ENCODE measurements around the gene CMSS1.
A peak's percentile ranks its signal among the peaks of the same experiment; 100 is the strongest.

Gene CMSS1

GRCh38 chr3:100154171-100154570 is 336.5 kb downstream of the CMSS1 start:
- Histone ChIP-seq H3K27me3 (no peaks in the 10 kb centered on the region), H3K36me3 (peaks cover 11% of the 10 kb centered on the region; the same call in 1 of the 2 replicates), H3K9me3 (no peaks in the 10 kb centered on the region; the same call in 1 of the 2 replicates), H3K4me1 (peaks cover 8% of the 10 kb centered on the region), H3K4me3 (ENCODE audit: low read depth, low read length) (no peak overlapping the region)
- TF ChIP-seq CTCF (IDR thresholded peaks at IDR 0.05; ENCODE audit: low read depth, low read length), result no peak
- no peak for DNase-seq

- no peak for TF ChIP-seq CTCF (IDR thresholded peaks at IDR 0.05; ENCODE audit: low read depth, low read length)
- Histone ChIP-seq H3K36me3 (peaks cover 8% of the 10 kb centered on the region; the same call in 1 of the 2 replicates), H3K4me3 (ENCODE audit: low read depth, low read length) (no peak overlapping the region), H3K4me1 (peaks cover 9% of the 10 kb centered on the region), H3K27me3 (no peaks in the 10 kb centered on the region), H3K9me3 (no peaks in the 10 kb centered on the region; the same call in 1 of the 2 replicates)
- DNase-seq, result no peak
These were observed 337.5 kb downstream of the CMSS1 start for GRCh38 chr3:100155128-100155527.

GRCh38 chr3:100155590-100155989 is 337.9 kb downstream of the CMSS1 start:
- Histone ChIP-seq H3K9me3 (no peaks in the 10 kb centered on the region; the same call in 1 of the 2 replicates), H3K4me1 (peaks cover 11% of the 10 kb centered on the region), H3K4me3 (ENCODE audit: low read depth, low read length) (no peak overlapping the region), H3K36me3 (peaks cover 10% of the 10 kb centered on the region; the same call in 1 of the 2 replicates), H3K27me3 (no peaks in the 10 kb centered on the region)
- no peak for TF ChIP-seq CTCF (IDR thresholded peaks at IDR 0.05; ENCODE audit: low read depth, low read length)
- no peak for DNase-seq

GRCh38 chr3:100157685-100158084 is 340.0 kb downstream of the CMSS1 start:
- H3K9me3 ChIP-seq, result no peaks in the 10 kb centered on the region; the same call in 1 of the 2 replicates
- TF ChIP-seq CTCF (IDR thresholded peaks at IDR 0.05; ENCODE audit: low read depth, low read length), result no peak
- no peaks in the 10 kb centered on the region for H3K27me3 ChIP-seq
- peaks cover 10% of the 10 kb centered on the region; the same call in 1 of the 2 replicates for H3K36me3 ChIP-seq
- H3K4me1 ChIP-seq, result peaks cover 7% of the 10 kb centered on the region
- no peak overlapping the region for H3K4me3 ChIP-seq (ENCODE audit: low read depth, low read length)
- DNase-seq, result no peak

GRCh38 chr3:100158918-100159330 is 341.3 kb downstream of the CMSS1 start:
- Histone ChIP-seq H3K4me3 (ENCODE audit: low read depth, low read length) (no peak overlapping the region), H3K27me3 (no peaks in the 10 kb centered on the region), H3K36me3 (peaks cover 10% of the 10 kb centered on the region; the same call in 1 of the 2 replicates), H3K9me3 (no peaks in the 10 kb centered on the region; the same call in 1 of the 2 replicates), H3K4me1 (peaks cover 7% of the 10 kb centered on the region)
- DNase-seq, result peak; percentile 67
- TF ChIP-seq CTCF (IDR thresholded peaks at IDR 0.05; ENCODE audit: low read depth, low read length), result no peak

GRCh38 chr3:100159331-100160153 is 341.9 kb downstream of the CMSS1 start:
- H3K4me1 ChIP-seq, result peaks cover 12% of the 10 kb centered on the region
- no peaks in the 10 kb centered on the region; the same call in 1 of the 2 replicates for H3K9me3 ChIP-seq
- DNase-seq, result no peak
- no peak overlapping the region for H3K4me3 ChIP-seq (ENCODE audit: low read depth, low read length)
- H3K36me3 ChIP-seq, result peaks cover 10% of the 10 kb centered on the region; the same call in 1 of the 2 replicates
- no peaks in the 10 kb centered on the region for H3K27me3 ChIP-seq
- no peak for TF ChIP-seq CTCF (IDR thresholded peaks at IDR 0.05; ENCODE audit: low read depth, low read length)
